GM18867 (cell line): ENCODE data around the gene GJA3.
A peak's percentile ranks its signal among the peaks of the same experiment; 100 is the strongest.

Source experiments
- ATAC-seq: cut with Tn5 transposase; IDR thresholded peaks from one replicate; pipeline ENCODE4 v1.9.1; 2021; ENCODE audit warnings: mild to moderate bottlenecking, moderate library complexity; ENCODE audit not compliant: unreplicated experiment

Gene GJA3

DNA sequence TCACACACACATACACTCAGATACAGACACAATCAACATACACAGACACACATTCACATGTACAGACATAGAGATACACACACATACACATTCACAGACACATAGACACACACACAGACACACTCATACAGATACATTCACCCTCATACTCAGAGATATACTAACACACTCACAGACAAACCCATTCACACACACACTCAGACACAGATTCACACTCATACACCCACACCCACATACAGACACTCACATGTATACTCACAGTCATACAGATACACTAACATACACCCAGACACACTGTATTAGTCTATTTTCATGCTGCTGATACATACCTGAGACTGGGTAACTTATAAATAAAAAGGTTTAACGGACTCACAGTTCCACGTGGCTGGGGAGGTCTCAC, 30.8 kb downstream of the GJA3 start:
- ATAC-seq: no peak

GRCh38 chr13:20129076-20129475, 31.8 kb downstream of the GJA3 start:
- no peak for ATAC-seq

- ATAC-seq: peak; percentile 11
Observed at GRCh38 chr13:20128459-20128931, 32.4 kb downstream of the GJA3 start.

GRCh38 chr13:20127562-20128458, 33.0 kb downstream of the GJA3 start:
- peak; percentile 77 for ATAC-seq

DNA sequence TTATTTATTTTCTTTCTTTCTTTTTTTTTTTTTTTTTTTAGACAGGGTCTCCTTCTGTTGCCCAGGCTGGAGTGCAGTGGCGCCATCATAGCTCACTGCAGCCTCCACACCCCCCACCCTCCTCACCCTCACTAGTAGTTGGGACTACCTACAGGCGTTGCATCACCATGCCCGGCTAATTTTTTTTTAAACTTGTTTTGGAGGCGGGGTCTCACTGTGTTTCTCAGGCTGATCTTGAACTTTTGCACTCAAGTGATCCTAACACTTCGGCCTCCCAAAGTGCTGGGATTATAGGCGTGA, 33.6 kb downstream of the GJA3 start:
- ATAC-seq: peak; percentile 22

- no peak for ATAC-seq
Observed at GRCh38 chr13:20126541-20127261, 34.2 kb downstream of the GJA3 start.

DNA sequence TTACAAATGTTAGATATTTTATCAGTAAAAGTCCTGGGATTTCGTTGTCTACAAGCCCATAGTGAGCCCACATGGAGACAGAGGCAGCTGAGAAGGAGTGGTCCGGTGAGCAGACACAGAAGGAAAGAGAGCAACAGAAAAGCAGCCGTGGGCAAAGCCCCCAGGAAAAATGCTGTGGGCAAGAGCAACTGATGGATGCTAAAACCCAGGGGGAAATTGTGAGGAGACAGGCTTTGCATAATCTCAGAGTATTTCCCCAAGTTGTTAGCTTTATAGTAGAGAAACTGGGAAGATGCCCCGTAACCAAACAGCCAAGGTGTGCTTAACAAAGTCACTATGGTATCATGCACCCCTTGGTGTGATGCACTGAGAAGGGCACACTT, 35.1 kb downstream of the GJA3 start:
- no peak for ATAC-seq

DNA sequence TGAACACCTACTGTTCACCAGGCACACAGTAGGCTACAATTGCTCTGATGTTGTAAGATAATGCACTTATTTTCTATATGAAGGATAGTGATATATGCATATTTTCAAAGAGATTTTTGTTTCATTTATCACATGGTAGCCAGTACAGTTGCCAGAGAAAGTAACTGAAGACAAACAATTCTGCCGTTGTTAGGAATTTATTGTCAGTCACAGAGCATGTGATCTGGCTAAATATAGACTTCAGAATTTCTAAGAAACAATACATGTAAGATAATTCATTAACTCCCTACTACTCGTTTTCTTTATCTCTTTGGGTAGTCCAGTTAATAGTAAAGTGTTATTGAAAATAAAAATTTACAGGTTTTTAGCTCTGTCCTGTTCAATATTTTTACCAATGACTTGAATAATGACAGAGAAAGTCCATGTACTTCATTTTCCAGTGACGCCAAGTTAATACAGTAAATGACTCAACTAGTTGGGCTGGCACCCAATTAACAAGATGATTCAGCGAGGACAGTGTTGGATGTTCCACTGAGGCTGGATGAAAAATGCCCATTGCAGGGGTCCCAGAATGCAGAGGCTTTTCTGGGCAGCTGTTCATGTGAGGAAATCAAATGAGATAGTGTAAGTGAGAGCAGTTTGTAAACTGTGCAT, 35.6 kb downstream of the GJA3 start:
- ATAC-seq: no peak

GRCh38 chr13:20124303-20124702, 36.5 kb downstream of the GJA3 start:
- no peak for ATAC-seq

GRCh38 chr13:20121159-20121525, 39.7 kb downstream of the GJA3 start:
- no peak for ATAC-seq

GRCh38 chr13:20119960-20120359, 40.9 kb downstream of the GJA3 start:
- no peak for ATAC-seq

- no peak for ATAC-seq
Observed at GRCh38 chr13:20118268-20119140, 42.3 kb downstream of the GJA3 start.

DNA sequence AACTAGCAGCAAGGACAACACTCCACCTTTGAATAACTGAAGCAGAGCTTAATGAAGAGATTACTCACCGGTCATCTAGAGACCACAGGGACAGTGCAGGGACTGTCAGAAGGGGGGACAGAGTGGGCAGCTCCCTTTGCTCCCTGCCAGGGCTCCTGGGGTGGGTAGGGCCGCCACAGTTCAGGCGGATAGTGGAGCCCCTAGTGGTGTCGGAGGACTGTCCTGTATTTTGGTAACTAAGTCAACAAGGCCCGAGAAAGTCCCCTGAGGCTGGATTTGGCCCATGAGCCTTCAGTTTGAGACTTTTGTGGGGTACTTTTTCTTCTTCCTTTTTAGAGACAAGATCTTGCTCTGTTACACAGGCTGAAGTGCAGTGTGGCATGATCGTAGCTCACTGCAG, 44.6 kb downstream of the GJA3 start:
- ATAC-seq: no peak

- ATAC-seq: no peak
Observed at GRCh38 chr13:20114066-20114610, 46.7 kb downstream of the GJA3 start.

DNA sequence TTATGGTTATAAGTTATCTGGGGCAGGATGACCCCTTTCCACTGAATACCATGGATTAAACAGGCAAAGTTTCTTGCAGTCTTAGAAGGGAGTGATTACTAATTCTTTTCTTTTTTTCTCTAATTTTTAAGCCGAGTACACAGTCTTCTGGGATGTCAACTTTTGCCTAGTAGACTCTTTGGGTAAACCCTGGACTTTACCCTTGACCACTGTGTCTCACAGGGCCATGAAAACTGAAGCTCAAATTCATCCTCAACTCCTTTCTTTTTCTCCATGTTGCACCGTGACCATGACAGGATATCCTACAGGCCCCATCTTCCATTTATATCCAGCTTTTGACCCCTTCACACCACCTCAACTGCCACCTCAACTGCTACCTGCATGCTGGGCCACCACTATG, 51.8 kb downstream of the GJA3 start:
- no peak for ATAC-seq

GRCh38 chr13:20106742-20107141, 54.1 kb downstream of the GJA3 start:
- no peak for ATAC-seq

DNA sequence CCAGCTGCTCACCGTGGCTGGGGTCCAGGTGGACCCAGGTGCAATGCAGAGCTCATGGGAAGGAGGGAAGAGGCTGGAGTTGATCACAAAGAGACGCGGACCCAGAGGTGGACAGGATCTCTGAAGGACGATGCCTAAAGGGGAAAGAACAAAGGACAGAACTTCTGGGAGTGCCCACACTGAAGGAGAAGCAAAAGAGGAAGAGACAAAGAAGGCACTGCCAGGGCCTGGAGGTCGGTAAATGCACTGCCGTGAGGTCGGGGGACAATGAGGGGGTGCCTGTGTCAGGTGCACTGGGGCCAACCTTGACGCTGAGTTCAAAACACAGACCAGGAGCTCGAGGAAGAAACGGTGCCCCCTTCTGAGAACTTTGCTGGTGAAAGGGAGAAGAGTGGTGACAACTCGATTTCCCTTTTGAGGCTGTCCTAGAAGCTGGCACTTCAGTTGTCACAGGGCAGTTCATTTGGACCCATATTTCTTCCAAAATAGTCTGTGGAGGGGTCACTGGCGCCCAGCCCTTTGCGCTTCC, 55.6 kb downstream of the GJA3 start:
- ATAC-seq: no peak

GRCh38 chr13:20102525-20103180, 58.2 kb downstream of the GJA3 start:
- no peak for ATAC-seq

DNA sequence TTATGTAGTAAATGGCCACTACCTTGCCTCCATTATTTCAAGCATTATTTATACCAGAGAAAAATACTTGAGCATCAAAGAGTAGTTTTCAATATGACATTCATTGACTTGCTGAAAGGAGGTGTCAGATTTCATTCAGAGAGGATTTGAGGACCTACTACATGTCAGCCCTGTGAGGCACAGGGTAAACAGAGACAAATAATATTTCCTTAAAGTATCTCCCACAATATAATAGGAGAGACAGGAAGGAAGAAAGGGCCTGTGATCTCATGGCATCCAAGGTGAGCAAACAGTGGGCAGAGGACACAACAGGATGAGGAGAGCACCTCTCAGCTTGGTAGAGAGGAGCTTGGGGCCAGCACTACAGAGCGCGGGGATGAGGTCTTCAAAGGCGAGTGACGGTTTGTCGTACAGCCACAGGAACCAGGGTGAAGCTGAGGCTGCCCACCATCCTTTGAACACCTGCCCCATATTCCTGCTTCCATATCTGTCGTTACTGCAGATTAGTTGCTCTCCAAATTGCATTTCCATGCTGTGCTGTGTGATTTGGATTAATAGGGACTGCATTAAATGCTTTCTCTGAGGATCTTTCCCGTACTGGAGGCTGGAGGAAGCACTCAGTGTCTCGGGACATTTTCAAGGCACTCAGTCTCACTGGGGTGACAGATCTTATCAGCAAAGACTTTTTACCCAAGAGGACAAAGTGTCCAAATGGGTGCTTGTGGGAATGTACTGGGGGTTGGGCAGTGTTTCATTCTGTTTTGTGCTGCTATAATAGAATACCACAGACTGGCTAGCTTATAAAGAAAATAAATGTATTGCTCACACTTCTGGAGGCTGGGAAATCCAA, 59.2 kb downstream of the GJA3 start:
- no peak for ATAC-seq
